Naive thymus-derived CD4-positive, alpha-beta T cell (primary cell): ENCODE data around the gene GABBR1. TPM values are rescaled to one million over a fixed set of nuclear protein-coding genes. Genes with fewer than 3 reads are reported as not detected.
A peak's percentile ranks its signal among the peaks of the same experiment; 100 is the strongest.

Experiments used
- ATAC-seq: fragments of 150-1000 bp; cut with Tn5 transposase; 2 replicates; pipeline ENCODE4 v1.10.0; 2021; ENCODE audit warnings: mild to moderate bottlenecking, moderate library complexity
- CTCF ChIA-PET: fragments of 350-600 bp; sonication (Branson Sonifier 250); formaldehyde crosslinking; loops from one replicate; lab custom pipeline; 2021; ENCODE audit warnings: antibody characterized with exemption; lab: Charles Lee
- POLR2A ChIA-PET: fragments of 350-600 bp; sonication (Branson Sonifier 250); formaldehyde crosslinking; loops from one replicate; lab custom pipeline; 2021; ENCODE audit warnings: antibody characterized with exemption, inconsistent platforms; lab: Charles Lee
- DNase-seq, 9 donors: peaks; one replicate each; pipeline versions ENCODE4 v3.0.0 to v3.0.0-alpha.2; 2020 to 2022; ENCODE audit warnings: mixed read lengths in 1 of 9
- H3K27ac ChIP-seq: one replicate; pipeline ENCODE4 v1.7.0; 2013; ENCODE audit warnings: mild to moderate bottlenecking, low read depth, low read length, moderate library complexity
- H3K27me3 ChIP-seq, 2 donors: one replicate each; pipeline ENCODE4 v1.7.0; 2013; ENCODE audit warnings: low read length in 2 of 2, mild to moderate bottlenecking in 2 of 2, moderate library complexity in 2 of 2; ENCODE audit not compliant: control insufficient read depth in 2 of 2, insufficient read depth in 2 of 2
- H3K36me3 ChIP-seq, 3 experiments: 1 replicate in 2 of 3; 2 replicates in 1 of 3; pipeline ENCODE4 v1.7.0; 2013; ENCODE audit warnings: low read length in 3 of 3, mild to moderate bottlenecking in 3 of 3, moderate library complexity in 1 of 3; ENCODE audit not compliant: insufficient read depth in 3 of 3, control insufficient read depth in 2 of 3
- H3K4me1 ChIP-seq, 2 donors: one replicate each; pipeline ENCODE4 v1.7.0; 2013; ENCODE audit warnings: low read length in 2 of 2, mild to moderate bottlenecking in 2 of 2, moderate library complexity in 1 of 2; ENCODE audit not compliant: control insufficient read depth in 2 of 2, insufficient read depth in 2 of 2
- H3K4me3 ChIP-seq: 2 replicates; pipeline ENCODE4 v1.7.0; 2013; ENCODE audit warnings: mild to moderate bottlenecking, low read length
- H3K9me3 ChIP-seq, 3 experiments: 1 replicate in 2 of 3; 2 replicates in 1 of 3; pipeline ENCODE4 v1.7.0; 2013; ENCODE audit warnings: low read length in 3 of 3; ENCODE audit not compliant: control insufficient read depth in 2 of 3
- H3K27ac Mint-ChIP-seq, 9 donors: one replicate each; pipeline ENCODE4 v1.8.0; 2020 to 2022; ENCODE audit warnings: mixed read lengths in 9 of 9, mild to moderate bottlenecking in 8 of 9, moderate library complexity in 5 of 9, inconsistent platforms in 2 of 9
- H3K27me3 Mint-ChIP-seq, 5 donors: one replicate each; pipeline ENCODE4 v1.8.0; 2021 to 2022; ENCODE audit warnings: mixed read lengths in 5 of 5, mild to moderate bottlenecking in 1 of 5
- H3K36me3 Mint-ChIP-seq, 5 donors: one replicate each; pipeline ENCODE4 v1.8.0; 2020 to 2022; ENCODE audit warnings: mixed read lengths in 5 of 5, mild to moderate bottlenecking in 3 of 5, inconsistent platforms in 1 of 5
- H3K4me1 Mint-ChIP-seq, 7 donors: one replicate each; pipeline ENCODE4 v1.8.0; 2020 to 2022; ENCODE audit warnings: mixed read lengths in 7 of 7, mild to moderate bottlenecking in 3 of 7, inconsistent platforms in 1 of 7
- H3K4me3 Mint-ChIP-seq, 10 donors: one replicate each; pipeline ENCODE4 v1.8.0; 2020 to 2022; ENCODE audit warnings: mild to moderate bottlenecking in 10 of 10, mixed read lengths in 10 of 10, moderate library complexity in 6 of 10, inconsistent platforms in 2 of 10
- H3K9me3 Mint-ChIP-seq, 11 donors: one replicate each; pipeline ENCODE4 v1.8.0; 2020 to 2022; ENCODE audit warnings: mixed read lengths in 11 of 11, mild to moderate bottlenecking in 4 of 11, inconsistent platforms in 1 of 11, moderate library complexity in 1 of 11
- intact Hi-C, 2 donors: fragments of 100-400 bp; cut with micrococcal nuclease; formaldehyde crosslinking; loops; one replicate each; pipeline ENCODE4 v1.15.1; 2023
- polyA plus RNA-seq, 2 donors: library from polyadenylated mRNA; unstranded; fragments of 300-500 nt; fragmentation: Illumina TruSeq; gene quantifications; one replicate each; pipeline ENCODE4 v1.2.3, GENCODE V29; 2021
- total RNA-seq, 6 experiments: library from RNA in 5 of 6; stranded (reverse) in 5 of 6; gene quantifications; 1 replicate in 5 of 6; 2 replicates in 1 of 6; pipeline ENCODE4 v1.2.3 and lab custom pipeline; 2021 to 2026

Gene GABBR1
- total and polyA plus RNA-seq, 7 experiments from 2014 or later, result 1.2 to 115 (median 59.9) TPM

GRCh38 chr6:29649701-29650673 lies 17.0 kb upstream of the GABBR1 start:
- Mint-ChIP-seq H3K36me3 (no peaks in the 10 kb centered on the region), H3K4me3 (peak overlapping the region; percentile 74 to 98 (median 96)), H3K27me3 (peaks cover 0 to 11% (median 2%) of the 10 kb centered on the region in 5 donors), H3K27ac (peak overlapping the region; percentile 95 to 100 (median 100)), H3K4me1 (peaks cover 5 to 21% (median 13%) of the 10 kb centered on the region in 7 donors), H3K9me3 (peaks cover 0 to 2% (median 0%) of the 10 kb centered on the region in 11 donors)
- DNase-seq (peak; percentile 88 to 99 (median 97)), ATAC-seq (peak; percentile 95)
- POLR2A ChIA-PET, result interaction anchor here (0.5 to 2.7 kb wide), 15 partner anchors 10 to 1548 kb away, joined by 3 to 39 read pairs (median 3); partner anchors contain the start of genes GABBR1 and TRIM26
- Histone ChIP-seq H3K4me3 (peak overlapping the region; percentile 83), H3K4me1 (peaks cover 4 to 7% of the 10 kb centered on the region in 2 donors), H3K27me3 (no peaks in the 10 kb centered on the region), H3K9me3 (no peaks in the 10 kb centered on the region), H3K27ac (peak overlapping the region; percentile 94), H3K36me3 (no peaks in the 10 kb centered on the region)
- CTCF ChIA-PET, result interaction anchor here (0.7 to 2.9 kb wide), 23 partner anchors 9 to 481 kb away, joined by 3 to 29 read pairs (median 4); partner anchors contain the start of genes GABBR1 and OR2H2
- intact Hi-C loops, result loop anchor here (1.0 to 5.0 kb wide), 10 partner anchors 9 to 417 kb away; partner anchors contain the start of genes GABBR1 (in 2 of the 2), HLA-F (in 2 of the 2) and PPP1R11 (in 1 of the 2)

GRCh38 chr6:29647927-29648642 lies 15.1 kb upstream of the GABBR1 start:
- no peaks in the 10 kb centered on the region for H3K36me3 ChIP-seq
- ChIA-PET CTCF (interaction anchor here (0.7 kb wide), 3 partner anchors 46 to 293 kb away, joined by 3 read pairs; no protein-coding TSS in a partner anchor), POLR2A (interaction anchor here (1.1 kb wide), 2 partner anchors 14 to 19 kb away, joined by 3 to 4 read pairs; no protein-coding TSS in a partner anchor)
- ATAC-seq (no peak), DNase-seq (no peak)
- intact Hi-C loops, result no loop called here
- no peaks in the 10 kb centered on the region for H3K9me3 ChIP-seq
- Mint-ChIP-seq H3K4me3 (peak overlapping the region in 2 of 10 donors; percentile 16 to 33), H3K36me3 (no peaks in the 10 kb centered on the region), H3K27me3 (peaks cover 0 to 5% (median 0%) of the 10 kb centered on the region in 5 donors), H3K9me3 (peaks cover 0 to 2% (median 0%) of the 10 kb centered on the region in 11 donors), H3K27ac (peak overlapping the region in 7 of 9 donors; percentile 5 to 100 (median 67)), H3K4me1 (peaks cover 5 to 30% (median 18%) of the 10 kb centered on the region in 7 donors)
- no peak overlapping the region for H3K27ac ChIP-seq
- no peaks in the 10 kb centered on the region for H3K27me3 ChIP-seq
- H3K4me1 ChIP-seq, result peaks cover 4 to 7% of the 10 kb centered on the region in 2 donors
- H3K4me3 ChIP-seq, result no peak overlapping the region

GRCh38 chr6:29641430-29642148 lies 8.6 kb upstream of the GABBR1 start:
- H3K27me3 ChIP-seq, result no peaks in the 10 kb centered on the region
- ChIA-PET CTCF (interaction anchor here (0.7 to 5.6 kb wide), 9 partner anchors 8 to 111 kb away, joined by 3 to 47 read pairs (median 4); no protein-coding TSS in a partner anchor), POLR2A (interaction anchor here (0.6 to 3.9 kb wide), 8 partner anchors 8 to 1954 kb away, joined by 3 to 39 read pairs (median 6); partner anchors contain the start of genes GABBR1 and POLR1H)
- H3K9me3 ChIP-seq, result no peaks in the 10 kb centered on the region
- peaks cover 9 to 41% (median 23%) of the 10 kb centered on the region in 7 donors for H3K4me1 Mint-ChIP-seq
- H3K36me3 Mint-ChIP-seq, result no peaks in the 10 kb centered on the region
- peak overlapping the region; percentile 50 for H3K27ac ChIP-seq
- no peak overlapping the region for H3K4me3 ChIP-seq
- peak overlapping the region; percentile 55 to 90 (median 74) for H3K4me3 Mint-ChIP-seq
- H3K4me1 ChIP-seq, result peaks cover 8 to 23% of the 10 kb centered on the region in 2 donors
- DNase-seq (peak in 6 of 9 donors; percentile 25 to 56 (median 52)), ATAC-seq (peak; percentile 92)
- no peaks in the 10 kb centered on the region for H3K36me3 ChIP-seq
- H3K27ac Mint-ChIP-seq, result peak overlapping the region; percentile 80 to 99 (median 93)
- intact Hi-C loops, result loop anchor here in 1 of 2 donors (1.0 kb wide), 3 partner anchors 8 to 13 kb away; partner anchors contain the start of gene GABBR1
- peaks cover 0 to 10% (median 0%) of the 10 kb centered on the region in 5 donors for H3K27me3 Mint-ChIP-seq
- peaks cover 0 to 5% (median 0%) of the 10 kb centered on the region in 11 donors for H3K9me3 Mint-ChIP-seq

- peaks cover 0 to 5% (median 0%) of the 10 kb centered on the region in 11 donors for H3K9me3 Mint-ChIP-seq
- H3K9me3 ChIP-seq, result no peaks in the 10 kb centered on the region
- ChIA-PET CTCF (interaction anchor here (0.6 to 1.5 kb wide), 2 partner anchors 16 to 1301 kb away, joined by 3 to 7 read pairs; no protein-coding TSS in a partner anchor), POLR2A (no interaction called here)
- H3K27me3 Mint-ChIP-seq, result peaks cover 0 to 27% (median 0%) of the 10 kb centered on the region in 5 donors
- intact Hi-C loops, result no loop called here
- no peaks in the 10 kb centered on the region for H3K36me3 Mint-ChIP-seq
- no peak overlapping the region for H3K4me3 ChIP-seq
- H3K36me3 ChIP-seq, result peaks cover 0 to 8% (median 0%) of the 10 kb centered on the region in 3 experiments
- no peak for ATAC-seq
- H3K4me3 Mint-ChIP-seq, result peak overlapping the region in 1 of 10 donors; percentile 21
- no peak for DNase-seq
- H3K27me3 ChIP-seq, result no peaks in the 10 kb centered on the region
- no peak overlapping the region for H3K27ac ChIP-seq
- H3K4me1 ChIP-seq, result peaks cover 14 to 23% of the 10 kb centered on the region in 2 donors
- H3K27ac Mint-ChIP-seq, result no peak overlapping the region
- H3K4me1 Mint-ChIP-seq, result peaks cover 16 to 44% (median 34%) of the 10 kb centered on the region in 7 donors
Observed at GRCh38 chr6:29637247-29637646, 4.3 kb upstream of the GABBR1 start.

- Mint-ChIP-seq H3K36me3 (peaks cover 0 to 12% (median 0%) of the 10 kb centered on the region in 5 donors), H3K9me3 (peaks cover 0 to 6% (median 0%) of the 10 kb centered on the region in 11 donors), H3K27me3 (peaks cover 0 to 63% (median 0%) of the 10 kb centered on the region in 5 donors), H3K4me1 (peaks cover 35 to 59% (median 51%) of the 10 kb centered on the region in 7 donors), H3K27ac (peak overlapping the region; percentile 19 to 97 (median 85)), H3K4me3 (peak overlapping the region; percentile 74 to 98 (median 89))
- DNase-seq (peak in 1 of 9 donors; percentile 11), ATAC-seq (no peak)
- ChIA-PET POLR2A (interaction anchor here (0.6 to 2.6 kb wide), 8 partner anchors 8 to 1802 kb away, joined by 3 to 28 read pairs (median 4); partner anchors contain the start of gene PSORS1C1), CTCF (interaction anchor here (0.7 to 3.6 kb wide), 4 partner anchors 8 to 552 kb away, joined by 3 to 16 read pairs (median 6); no protein-coding TSS in a partner anchor)
- intact Hi-C loops, result loop anchor here (1.0 to 5.0 kb wide), 3 partner anchors 8 to 119 kb away; no protein-coding TSS in a partner anchor
- Histone ChIP-seq H3K9me3 (no peaks in the 10 kb centered on the region), H3K4me1 (peaks cover 27 to 29% of the 10 kb centered on the region in 2 donors), H3K4me3 (peak overlapping the region; percentile 49), H3K36me3 (peaks cover 0 to 8% (median 0%) of the 10 kb centered on the region in 3 experiments), H3K27me3 (no peaks in the 10 kb centered on the region), H3K27ac (peak overlapping the region; percentile 77)
Observed at GRCh38 chr6:29633534-29633905, 537 bp upstream of the GABBR1 start.
